NCI-H345 (cell line): ENCODE results near the gene ASTL.

Experiments
- DNase-seq: peaks from one replicate; lab custom pipeline; 2025; lab: John Stamatoyannopoulos, UW

Gene ASTL

DNA sequence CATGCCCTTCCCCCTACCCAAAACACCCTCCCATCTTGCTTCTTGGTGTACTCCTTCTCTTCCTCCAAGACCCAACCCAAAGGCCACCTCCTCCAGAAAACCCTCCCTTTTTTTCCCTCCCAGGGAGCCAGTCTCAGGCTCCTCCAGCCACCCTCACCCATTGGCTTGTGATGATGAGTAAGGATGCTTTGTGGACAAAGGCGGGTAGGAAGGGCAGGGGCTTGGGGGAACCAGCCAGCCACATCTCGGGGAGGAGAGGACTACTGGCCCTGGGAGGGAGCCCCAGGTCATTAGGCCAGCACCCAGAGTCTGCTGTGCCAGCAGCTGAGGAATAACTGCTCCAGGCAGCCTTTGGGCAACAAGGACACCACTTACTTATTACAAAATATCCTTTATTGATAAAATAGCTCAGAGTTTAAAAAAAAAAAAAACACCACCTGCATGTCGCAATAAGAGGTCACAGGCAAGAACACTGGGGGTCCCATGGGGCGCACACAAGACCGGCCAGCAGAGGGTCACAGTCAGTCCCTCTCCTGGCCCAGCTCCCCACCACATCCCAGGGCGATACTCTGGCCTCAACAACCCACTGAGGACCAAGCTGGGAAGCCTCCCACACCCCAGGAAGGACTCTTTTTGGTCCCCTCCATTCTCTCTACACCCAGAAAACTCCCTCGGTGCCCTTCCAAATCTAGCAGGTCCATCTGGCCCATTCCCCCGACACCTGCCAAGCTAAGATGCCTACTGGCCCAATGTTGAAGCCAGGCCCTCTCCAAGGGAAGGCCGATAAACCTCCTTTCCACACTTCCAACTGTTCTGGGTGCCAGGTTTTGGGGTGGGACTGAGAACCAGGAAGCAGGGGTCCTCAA, 25.6 kb downstream of the ASTL start:
- DNase-seq, result no peak

DNA sequence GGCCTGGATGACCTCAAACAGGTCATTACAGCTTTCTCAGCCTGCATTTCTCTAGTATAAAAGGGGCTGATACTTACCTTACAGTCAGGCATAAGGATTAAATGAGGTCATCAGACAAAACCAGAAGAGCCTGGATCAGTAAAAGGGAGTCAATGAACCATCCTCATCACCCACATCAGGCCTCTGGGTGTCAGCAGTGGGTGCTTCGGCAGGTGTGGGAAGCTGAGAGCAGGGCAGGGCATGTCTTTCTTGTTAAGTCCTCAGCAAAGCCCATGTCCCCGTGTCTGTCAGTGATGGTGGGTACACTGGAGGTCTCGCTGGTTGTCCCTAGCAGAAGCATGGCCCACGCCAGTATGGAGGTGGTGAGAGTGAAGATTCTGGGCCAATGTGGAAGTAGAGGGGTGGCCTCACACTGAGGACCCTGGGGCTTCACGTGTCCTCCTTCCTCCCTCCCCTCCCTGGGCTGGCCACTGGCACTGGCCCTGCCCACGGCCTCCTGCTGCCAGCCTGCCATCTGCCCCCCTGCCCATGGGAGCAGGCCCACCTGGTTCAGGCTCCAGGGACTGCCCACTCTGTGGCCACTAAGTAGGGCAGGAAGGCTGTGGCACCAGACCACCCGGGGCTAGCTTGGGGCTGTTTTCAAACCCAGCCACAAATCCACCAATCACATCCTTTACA, 26.3 kb downstream of the ASTL start:
- DNase-seq, result no peak

DNA sequence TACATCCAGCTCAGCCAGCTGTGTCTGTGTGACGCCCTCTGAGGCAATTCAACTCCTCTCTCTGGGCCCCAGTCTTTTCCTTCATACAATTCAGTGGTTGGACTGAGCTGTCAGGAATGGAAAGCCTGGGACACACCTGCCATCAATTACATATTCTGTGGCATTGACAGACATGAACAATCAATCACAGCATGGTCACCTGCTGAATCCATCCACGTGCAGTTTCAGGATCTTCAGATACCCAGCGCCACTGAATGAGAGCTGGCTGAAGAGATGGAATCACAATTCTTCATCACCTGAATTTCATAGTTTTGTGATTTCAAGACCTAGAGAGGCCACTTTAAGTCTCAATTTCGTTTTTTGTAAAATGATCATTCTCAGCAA, 27.1 kb downstream of the ASTL start:
- DNase-seq, result no peak

DNA sequence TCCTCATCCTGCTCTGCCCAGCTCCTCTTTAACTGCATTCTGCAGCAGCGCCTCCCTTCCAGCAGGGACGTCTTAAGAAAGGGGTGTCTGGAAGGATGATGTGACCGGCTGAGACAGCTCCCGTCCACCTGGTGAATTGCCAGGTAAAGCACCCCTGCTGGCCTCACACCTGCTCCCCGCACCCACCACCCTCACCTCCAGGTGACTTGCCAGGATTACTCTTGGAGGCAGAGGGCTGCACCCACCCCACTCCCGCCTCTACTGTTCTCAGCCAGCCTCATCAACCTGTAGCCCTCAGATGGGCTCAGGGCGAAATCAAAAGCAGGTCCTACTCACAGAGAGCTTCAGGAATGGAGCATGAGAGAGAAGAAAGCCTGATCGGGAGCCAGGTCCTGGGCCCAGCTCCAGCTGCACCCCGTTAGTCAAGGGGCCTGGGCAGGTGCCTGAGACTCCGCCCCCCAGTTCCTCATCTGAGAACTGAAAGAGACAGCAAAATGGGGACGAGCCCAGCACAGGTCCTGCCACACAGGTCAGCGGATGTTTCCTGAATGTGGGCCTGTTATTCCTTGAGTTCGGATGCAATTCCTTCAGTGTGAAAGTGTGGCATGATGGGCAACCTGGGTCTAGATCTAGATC, 27.6 kb downstream of the ASTL start:
- DNase-seq, result no peak

DNA sequence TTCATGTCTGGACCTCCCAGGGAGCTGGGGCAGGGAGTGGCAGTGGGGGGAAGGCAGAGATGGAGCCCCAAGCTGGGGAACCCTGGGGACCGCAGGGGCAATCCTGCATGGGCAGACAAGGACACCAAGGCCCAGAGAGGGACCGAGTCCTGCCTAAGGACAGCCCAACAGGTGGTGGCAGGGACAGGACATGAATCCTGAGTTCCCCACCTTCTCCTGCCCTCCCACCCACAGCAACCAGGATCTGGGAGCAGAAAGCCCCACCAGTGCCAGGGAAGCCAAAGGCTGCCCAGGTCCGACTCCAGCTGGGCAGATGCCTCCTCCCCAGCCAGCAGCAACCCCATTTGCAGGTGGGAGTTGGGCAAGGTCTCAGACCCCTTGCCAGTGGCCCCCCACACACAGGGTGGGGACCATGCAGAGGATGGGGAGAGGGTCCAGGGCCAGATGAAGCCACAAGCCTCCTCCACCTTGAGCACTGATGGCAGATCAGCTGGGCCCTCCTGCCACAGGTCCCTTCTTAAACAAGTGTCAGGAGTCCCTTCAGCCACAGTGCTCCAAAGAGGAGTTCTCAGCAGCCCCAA, 28.3 kb downstream of the ASTL start:
- DNase-seq, result no peak

DNA sequence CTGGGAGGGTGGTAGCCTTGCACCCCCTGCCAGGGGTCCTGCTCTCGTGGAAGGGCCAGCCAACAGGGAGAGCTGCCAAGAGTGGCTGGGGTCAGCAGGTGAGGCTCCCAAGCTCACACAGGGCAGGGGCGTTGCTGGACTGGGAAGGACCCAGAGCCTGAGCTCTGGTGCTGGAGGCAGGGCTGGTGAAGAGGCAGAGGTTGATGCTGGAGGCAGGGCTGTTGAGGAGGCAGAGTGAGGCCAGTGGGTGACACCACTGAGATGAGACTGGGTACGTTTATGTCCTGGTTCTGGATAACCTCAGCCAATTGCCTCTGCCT, 29.0 kb downstream of the ASTL start:
- no peak for DNase-seq

DNA sequence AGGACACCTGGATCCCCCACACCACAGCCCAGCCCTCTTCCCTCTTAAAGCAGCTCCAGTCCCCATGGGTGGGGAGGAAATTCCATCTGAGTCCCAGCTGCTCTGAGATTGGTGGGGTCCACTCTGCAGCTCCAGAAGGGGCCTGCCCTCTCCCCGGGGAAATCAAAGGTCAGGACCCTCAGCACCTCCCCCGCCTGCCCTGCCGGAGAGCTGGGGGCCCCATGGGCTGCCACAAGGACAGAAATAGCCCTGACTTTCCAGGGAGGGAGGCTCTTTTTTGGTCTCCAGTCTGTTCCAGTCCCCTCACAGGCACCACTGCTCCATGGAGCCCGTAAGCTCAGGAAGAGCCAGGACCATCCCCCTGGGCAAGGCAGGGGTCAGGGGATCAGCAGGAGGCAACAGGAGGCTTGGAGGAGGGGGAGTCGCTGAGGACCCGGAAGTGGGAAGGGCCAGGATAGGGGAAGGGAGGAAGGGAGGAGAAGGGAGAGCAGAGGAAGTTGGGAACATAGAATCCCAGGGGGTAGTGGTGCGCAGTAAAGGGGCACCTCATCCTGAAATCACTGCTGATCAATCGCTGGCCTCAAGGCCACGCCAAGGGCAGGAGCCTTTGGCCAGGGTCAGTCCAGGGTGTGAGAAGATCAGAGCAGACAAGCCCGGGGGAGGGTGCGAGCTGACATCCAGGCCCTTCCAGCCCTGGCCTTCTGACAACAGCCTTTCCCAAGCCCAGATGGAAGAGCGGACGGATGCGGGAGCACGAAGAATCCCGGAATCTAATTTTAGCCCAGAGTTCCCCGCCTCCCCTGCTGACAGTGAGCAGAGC, 29.6 kb downstream of the ASTL start:
- DNase-seq, result no peak

DNA sequence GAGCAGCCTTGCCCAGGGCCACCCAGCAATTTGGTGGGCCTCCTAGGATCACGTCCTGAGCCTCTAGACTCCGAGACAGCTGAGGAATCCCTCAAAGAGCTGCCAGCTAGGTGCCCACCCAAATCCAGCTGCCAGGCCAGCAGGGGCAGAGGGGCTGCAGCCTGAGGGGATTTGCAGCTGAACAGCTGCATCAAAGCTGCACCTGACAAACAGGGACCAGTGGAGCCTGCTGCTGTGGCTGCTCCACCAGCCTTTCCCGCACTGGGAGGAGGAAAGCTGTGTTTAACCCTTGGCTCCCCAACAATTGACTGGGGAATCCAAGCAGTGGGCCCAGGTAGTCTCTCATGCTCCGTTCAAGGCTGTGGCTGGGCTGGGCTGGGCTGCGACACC, 30.2 kb downstream of the ASTL start:
- DNase-seq, result no peak

DNA sequence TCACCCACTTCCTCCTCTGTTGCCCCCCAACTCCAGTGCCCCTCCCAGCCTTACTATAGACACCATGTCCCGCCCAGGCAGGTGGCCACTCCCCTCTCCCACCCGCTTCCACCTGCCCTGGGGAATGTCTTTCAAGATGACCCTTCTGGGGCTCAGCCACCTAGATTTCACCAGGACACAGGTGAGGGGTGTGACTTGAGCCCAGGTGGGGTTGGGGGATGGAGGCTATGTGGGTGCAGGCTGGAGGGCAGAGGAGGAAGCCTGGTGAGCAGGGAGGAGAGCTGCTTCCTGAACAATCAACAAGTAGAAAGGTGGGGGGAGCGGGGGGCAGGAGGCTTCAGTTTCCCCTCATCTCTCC, 30.6 kb downstream of the ASTL start:
- DNase-seq, result no peak

DNA sequence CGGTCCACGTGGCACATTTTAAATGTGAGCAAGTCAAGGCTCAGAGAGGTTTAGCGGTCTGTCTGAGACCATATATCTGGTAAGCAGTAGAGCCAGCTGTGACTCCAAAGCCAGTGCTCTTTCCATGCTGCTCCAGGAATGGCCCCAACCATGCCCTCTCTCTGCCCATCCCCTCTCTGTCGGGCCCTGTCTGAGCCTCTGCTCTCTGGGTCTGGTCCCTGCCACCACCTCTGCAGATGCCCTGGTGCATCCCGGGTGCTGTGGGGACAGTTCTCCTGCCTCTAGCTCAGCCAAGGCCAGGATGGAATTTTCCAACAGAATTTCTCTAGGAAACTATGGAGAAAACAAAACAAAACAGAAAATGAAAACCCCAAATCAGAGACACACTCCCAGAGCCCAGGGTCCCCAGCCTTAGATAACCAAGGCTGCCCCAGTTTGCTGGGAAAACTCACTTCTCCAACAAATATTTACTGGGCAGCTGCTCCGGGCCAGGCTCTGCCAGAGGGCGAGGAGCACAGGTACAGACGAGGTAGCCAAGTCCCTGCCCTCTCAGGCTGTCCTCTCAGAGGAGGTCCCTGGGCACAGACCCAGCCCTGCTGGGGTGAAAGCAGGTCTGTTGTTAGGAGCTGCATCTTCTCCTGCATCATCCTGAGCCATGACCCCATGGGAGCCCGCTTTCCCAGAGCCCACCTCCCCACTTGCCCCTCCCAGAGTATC, 31.2 kb downstream of the ASTL start:
- DNase-seq, result no peak

DNA sequence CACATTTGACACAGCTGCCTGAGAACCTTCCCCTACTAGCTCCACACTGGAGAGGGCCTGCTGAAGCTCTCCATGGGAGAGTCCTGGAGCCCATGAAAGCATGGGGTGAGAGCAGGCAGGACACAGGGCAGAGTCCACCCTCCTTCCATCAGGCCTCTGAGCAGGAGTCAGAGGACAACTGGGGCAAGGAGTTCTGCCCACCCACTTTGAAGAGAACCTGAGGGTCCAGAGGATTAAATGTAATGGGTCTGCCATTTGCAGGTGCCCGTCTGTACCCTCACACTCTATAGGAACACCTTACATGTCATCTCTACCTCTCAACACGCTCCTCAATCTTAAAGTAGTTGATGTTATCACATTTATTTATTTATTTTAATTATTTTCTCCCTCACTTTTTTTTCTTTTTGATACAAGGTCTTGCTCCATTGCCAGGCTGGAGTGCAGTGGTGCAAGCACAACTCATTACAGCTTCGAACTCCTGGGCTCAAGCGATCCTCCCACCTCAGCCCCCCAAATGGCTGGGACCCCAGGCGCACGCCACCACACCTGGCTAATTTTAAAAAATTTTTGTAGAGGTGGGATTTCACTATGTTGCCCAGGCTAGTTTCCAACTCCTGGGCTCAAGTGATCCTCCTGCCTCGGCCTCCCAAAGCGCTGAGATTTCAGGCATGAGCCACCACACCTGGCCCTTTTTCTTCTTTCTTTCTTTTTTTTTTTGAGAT, 32.1 kb downstream of the ASTL start:
- DNase-seq, result no peak

DNA sequence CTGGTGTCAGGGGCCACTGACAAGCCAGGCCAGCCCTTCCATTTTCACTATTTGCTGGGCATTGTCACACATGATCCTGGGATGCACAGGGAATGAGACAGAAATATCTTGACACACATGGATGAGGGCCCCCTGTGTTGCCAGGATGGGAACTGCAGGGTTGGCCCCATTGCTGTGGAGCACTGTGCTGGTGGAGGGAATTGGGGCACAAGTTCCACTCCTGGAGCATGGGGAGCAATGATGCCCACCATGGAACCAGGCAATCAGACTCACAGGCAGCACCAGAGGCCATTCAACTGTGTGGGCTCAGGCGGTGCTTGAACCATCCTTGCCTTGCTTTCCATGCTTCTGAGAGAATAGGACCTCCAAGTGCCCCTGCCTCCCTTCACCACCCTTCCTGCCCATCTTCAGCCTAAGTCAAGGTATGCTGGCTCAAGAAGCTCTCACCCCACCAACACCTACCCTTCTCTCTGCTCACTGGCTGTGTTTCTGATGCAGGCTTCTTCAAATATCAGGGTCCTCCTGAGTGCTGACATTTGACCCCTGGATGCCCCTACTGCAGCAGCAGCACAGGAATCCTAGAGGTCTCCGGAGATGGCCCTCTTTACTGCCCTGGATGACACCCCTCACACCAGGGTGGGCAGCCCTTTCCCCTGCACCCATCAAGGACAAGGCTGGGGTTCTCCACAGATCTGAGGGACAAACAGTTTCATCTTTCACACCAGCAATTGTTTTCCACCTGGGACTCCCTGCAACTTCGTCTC, 33.0 kb downstream of the ASTL start:
- DNase-seq, result no peak

DNA sequence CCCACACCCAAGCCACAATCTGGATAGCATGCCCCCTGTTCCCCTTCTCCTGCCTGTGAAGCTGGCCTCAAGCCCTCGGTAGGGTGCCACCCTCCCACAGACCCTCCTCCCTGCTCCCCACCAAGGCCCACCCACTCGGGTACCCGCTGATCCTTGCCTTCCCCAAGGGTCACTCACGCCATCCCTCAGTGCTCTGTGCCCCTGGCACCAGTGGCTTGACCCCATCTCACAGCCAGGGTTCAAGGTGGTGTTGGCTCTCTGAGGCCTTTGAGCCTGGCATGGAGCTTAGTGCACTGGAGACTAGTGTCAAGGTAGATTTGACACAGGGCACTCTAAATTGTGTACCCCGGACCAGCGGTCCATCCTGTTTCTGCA, 33.8 kb downstream of the ASTL start:
- DNase-seq, result no peak

DNA sequence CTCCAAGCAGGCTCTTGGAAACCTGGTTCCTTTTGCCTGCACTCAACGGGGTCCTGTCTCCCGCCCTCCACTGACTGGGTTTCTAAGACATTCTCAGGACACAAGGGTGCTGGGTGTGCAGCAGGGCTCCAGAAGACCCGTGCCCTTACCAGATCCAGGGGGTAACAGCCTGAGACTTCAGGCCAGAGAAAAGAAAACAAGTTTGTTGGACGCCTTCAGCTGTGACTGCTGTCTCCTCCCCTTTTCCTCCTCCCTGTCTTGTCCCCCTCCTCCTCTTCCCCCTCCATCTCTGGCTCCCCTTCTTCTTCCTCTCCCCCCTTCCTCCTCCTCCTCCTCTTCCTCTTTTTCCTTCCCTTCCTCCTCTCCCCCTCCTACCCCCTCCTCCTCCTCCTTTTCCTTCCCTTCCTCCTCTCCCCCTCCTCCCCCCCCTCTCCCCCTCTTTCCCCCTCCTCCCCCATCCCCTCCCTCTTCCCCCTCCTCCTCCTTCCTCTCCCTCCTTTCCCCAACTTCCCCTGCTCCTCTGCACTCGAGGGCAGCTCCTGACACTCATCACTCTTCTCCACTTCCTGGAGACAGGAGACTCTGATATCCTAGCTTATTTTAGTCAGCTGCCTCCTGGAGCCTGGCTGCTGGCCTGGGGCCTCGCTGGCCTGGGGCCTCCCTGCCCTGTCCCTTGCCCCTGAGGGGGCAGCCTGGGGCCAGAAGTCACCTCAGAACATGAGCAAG, 34.4 kb downstream of the ASTL start:
- no peak for DNase-seq

DNA sequence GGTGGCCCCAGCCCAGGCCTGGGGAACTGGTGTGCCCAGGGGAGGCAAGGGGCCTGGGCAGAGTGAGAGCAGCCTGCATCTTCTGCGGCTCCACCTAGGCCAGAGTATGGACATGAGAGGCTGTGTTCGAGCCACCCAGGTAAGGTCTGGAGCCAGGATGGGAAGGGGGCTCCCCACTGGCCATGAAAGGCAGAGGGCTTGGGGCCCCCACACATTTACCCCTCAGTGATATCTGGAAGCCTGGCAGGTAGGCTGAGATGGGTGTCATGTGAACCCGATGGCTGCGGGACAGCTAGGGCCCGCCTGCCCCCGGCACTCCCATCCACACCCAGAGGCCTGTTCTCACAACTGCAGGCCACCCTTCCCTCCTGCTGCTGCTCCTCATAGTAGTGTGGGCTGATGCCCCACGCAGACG, 35.1 kb downstream of the ASTL start:
- DNase-seq, result no peak

DNA sequence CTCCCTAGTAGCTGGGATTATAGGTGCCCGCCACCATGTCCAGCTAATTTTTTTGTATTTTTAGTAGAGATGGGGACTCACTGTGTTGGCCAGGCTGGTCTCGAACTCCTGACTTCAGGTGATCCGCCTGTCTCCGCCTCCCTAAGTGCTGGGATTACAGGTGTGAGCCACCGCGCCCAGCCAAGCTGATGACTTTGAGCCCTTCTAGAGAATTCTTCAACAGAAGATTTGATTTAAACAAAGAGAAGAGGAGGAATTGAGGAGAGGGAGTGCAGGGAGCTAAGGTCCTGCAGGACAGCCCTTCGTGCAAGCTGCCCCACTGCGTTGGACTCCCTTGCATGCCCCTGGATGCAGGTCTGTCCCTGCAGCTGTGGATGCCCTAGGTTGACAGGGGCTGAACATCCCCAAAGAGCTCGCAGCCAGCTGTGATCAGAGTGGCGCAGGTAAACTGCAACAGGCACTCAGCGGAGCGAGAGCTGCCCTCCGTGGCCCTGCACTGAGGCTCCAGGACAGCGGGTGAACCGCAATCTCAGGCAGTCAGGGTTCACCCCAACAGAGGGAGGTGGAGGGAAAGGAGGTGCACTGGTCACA, 35.6 kb downstream of the ASTL start:
- DNase-seq, result no peak

DNA sequence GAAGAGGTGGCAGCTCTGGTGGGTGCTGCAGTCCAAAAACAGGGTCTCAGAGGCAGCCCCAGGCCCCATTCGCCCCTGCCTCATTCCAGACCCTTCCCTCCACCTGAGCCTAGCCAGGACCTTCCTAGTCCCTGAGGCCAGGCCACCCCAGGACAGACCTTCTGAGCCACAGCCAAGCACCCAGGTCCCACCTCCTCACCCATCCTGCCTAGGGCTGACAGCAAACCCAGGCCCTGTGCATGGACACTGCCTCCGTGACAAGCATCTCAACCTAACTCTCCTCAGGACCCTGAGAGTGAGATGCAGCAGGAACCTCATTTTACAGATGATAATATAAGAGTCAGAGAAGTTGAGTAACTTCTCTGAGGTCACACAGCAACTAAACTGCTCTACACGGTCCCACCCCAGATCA, 37.4 kb downstream of the ASTL start:
- DNase-seq, result no peak

DNA sequence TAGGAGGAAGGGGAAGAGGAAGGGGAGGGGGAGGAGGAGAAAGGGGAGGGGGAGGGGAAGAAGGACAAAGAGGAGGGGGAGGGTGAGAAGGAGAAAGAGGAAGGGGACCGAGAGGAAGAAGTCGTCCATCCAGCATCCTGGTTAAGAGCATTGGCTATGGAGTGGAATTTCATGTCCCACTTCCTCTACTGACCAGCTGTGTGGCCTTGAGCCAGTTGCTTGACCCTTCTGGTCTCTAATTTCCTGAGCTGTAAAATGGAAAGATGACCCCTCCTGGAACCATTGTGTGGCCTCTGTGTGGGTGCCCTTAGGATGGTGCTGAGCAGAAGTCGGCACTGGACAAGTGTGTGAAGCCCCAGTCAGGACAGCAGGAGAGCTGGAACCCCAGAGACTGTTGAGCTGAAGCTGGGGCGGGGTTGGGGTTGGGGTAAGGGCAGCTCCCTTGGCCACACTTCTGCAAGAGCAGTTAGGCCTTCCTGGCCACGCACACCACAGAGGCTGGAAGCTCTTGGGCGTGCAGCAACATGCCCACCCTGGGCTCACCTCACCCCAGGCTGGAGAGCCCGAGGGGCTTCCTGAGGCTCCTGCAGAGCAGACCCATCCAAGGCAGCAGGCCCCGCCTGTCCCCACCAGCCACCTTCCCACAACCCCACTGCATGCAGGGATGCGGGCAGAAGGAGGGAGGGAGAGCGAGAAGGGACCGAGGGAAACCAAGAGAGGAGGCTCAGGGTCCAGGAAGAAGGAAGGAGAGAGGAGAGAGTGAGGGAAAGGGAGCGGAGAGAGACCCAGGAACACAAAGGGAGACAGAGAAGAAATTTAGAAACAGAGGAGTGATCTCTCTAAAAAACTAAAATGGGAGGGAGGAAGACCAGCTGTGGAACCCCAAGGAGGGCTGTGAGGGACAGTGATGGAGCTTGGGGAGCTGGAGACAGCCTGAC, 38.2 kb downstream of the ASTL start:
- no peak for DNase-seq
